GM21717 (cell line): Measurements from ENCODE around the gene DEGS2.

Experiments used
- ATAC-seq: cut with Tn5 transposase; IDR thresholded peaks from one replicate; pipeline ENCODE4 v1.9.1; 2021; ENCODE audit warnings: mild to moderate bottlenecking, moderate library complexity; ENCODE audit not compliant: unreplicated experiment

The DEGS2 gene

DNA sequence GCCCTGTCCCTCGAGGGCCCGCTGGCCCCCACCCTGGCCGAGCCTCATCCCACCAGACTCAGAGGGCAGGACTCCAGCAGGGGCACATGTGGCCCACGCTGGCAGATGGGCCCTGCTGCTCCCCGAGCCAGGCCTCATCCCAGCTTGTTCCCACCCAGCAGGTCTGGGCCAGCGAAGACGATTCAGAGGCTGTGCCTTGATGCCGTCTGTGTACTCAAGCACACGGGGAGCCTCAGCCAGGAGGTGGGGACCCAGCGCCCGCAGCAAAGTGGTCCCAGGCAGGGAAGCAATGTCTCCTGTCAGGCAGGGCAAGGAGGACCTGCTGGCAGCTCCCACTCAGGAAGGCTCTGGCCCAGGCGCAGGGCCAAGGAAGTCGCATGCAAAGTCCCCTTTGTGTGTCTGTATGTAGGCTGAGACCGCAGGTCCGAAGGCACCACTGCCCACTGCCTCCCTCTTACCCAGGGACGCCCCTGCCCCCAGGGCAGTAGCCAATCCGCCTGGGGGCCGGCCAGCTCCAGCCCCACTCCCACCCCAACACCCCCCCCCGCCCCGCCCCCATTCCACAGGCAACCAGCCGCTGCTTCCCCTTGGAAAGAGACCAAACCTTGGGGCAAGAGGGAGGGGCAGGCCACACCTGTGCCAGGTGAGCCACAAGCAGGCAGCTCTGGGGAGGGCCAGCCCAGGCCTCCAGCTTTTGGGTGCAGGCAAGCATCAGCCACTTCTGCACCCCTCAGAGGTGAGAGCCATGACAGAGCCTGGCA is 9.4 kb downstream of the DEGS2 start:
- no peak for ATAC-seq

DNA sequence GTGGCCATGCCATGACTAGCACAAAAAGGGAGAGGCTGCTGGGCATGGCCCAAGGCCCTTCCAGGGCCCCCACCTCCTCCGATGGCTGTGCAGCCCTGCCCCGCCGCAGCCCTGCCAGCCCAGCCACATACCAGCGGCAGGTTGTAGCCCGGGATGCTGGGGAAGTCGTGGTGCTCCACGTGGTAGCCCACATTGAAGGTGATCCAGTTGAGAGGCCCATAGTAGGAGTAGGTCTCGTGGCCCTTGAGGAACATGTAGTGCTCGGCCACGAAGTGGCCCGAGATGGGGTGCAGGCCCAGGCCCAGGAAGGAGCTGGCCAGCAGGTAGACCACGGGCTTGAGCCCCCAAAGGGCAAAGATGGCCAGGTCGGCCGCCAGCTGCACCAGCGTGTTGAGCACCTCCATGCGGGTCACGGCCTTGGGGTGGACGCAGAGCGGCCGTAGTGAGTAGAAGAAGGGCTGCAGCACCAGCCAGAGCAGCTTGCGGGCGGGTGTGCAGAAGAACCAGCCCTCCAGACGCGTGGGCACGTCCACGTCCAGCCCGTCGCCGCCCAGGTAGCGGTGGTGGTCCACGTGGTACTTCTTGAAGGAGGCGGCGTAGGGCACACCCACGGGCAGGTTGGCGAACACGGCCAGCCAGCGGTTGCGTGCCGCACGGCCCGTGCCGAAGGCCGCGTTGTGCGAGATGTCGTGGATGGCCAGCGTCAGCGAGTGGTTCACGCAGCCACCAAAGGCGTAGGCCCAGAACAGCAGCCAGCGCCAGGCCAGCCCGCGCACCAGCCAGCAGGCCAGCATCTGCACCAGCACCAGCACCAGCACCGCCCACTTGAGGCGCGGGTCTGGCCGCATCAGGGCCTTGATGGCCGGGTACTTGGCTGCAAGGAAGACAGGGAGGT is 10.4 kb downstream of the DEGS2 start:
- ATAC-seq, result no peak

DNA sequence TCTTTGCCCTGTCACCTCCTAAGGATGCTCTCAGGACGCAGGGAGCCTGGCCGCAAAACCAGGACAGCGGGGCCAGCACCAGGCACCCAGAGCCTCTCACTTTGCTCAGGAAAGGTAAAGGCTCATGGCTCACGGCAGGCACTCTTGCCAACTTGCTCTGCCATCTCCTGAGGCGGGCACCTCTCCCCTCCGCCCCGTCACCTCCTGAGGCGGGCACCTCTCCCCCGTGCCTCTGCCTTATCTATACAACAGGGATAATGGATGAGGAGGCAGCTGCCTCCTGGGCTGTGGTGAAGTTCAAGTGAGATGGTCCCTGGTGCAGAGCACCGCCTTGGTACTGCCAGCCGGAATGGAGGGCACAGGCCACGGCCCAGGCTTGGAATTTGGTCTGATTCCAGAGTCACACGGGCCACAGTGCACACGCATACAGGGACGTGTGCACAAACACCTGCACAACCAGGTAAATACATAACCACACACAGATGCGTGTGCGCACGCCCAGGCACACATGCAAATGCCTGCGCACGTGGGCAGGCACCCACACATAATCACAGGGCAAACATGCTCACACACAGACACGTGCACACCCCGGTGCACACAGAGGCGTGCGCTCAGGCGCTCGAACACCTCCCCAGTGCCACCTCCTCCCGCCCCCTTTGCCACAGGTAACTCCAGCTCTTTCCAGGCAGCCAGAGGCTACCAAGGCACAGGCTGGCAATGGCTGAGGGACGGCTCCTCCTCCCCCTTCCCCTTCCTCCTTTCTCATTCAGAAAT is 11.6 kb downstream of the DEGS2 start:
- ATAC-seq, result no peak

DNA sequence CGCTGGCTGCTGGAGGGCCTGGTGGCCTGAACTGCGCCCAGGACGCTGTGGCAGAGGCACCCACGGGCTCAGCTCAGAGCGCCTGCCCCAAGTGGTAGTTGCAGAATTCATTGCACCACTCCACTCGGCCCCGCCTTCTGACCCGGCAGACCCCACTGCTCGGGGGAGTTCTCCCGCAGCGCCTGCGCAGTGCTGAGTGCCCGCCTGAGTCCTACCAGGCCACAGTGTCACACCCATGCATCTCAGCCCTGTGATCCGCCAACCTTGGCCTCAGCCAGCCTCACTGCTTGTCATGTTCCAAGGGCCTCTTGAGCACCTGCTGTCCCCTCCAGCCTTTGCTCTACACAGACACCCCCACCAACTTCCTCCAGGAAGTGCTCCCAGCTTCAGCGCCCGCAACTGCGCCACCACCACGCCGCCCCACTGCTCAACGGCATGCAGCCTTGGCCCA is 12.2 kb downstream of the DEGS2 start:
- ATAC-seq, result no peak

DNA sequence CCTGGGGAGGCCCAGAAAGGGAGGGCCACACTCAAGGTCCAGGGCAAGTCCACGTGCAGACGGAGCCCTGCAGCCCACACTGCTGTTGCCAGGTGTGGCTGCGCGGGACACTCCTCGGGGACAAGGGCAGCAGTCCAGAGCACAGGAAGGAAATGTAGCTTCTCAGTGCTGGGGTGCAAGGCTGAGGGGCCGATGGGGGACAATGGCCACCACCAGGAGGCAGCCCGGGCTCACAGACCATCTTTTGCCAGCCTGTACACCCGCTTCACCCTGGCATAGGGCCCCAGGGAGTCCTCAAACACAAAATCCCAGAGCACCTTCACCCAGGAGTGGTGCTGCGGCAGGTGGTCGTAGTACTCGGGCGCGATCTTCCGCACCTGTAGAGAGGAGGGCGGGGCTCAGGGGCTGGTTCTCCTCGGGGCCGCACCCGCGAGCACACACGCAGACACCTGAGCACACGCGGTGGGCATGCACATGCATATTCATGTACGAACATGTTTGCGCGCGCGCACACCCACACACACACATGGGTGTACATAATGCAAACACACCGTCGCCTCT is 12.8 kb downstream of the DEGS2 start:
- no peak for ATAC-seq

DNA sequence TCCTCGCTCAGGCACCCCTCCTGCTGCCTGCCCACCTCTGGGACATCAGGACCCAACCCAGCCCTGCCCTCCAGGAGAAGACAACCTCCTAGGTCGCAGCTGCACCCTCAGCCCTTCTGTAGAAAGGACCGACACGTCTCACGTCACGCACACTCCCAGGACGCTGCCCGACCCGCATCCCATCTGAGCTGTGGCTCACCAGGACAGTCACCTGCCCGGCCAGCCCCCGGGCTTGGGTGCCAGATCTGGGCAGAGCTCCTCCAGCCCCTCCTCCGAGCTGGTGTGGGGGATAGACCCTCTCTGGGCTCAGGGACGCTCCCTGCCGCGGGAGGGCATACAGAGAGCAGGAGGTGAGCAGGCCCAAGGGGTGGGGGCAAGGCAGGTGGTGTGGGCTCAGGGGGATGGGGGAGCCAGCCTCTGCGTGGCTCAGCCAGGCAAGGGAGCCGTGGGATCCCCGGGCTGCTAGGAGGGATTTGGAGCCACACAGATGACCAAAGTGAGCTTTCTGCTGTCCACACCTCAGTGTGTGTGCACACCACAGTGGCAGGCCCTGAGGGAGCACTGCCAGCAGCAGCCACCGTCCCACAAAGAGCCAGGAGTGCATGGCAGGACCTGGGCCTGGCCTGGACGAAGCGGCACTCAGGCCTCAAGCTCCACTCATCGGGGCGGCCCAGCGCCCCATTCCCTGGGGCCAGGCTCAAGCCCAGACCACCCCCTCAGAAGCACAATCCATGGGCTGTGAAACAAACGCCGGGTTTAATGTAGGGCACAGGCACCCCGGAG is 13.6 kb downstream of the DEGS2 start:
- ATAC-seq, result no peak

DNA sequence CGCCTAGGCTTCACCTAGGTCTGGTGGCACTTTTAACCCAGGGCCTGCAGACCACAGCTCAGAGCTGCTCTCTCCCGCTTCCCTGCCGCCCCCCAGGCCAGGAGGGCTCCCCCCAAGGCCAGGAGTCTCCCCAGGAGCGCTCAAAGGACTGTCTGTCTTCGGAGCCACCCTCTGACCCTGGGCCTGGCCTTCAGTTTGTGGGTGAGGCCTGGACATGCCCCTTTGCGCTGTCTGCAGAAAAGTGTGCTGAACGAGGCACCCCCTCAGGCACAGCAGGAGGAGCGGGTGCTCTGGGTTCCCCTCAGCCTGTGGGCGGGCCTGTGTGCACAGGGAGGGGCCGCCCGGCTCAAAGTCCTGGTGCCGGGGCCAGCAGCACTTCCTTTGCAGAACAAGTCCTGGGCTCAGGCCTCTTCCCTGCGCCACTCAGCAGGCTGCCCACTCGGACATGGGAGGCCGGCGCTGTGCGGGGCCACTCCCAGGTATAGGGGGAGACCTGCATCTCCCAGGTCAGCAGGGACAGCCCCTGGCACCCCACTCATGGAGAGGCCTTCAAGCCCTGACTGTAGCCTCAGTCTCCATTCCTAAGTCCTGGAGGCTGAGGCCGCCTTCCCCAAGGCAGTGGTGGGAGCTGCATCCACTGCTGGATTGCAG is 14.3 kb downstream of the DEGS2 start:
- no peak for ATAC-seq

DNA sequence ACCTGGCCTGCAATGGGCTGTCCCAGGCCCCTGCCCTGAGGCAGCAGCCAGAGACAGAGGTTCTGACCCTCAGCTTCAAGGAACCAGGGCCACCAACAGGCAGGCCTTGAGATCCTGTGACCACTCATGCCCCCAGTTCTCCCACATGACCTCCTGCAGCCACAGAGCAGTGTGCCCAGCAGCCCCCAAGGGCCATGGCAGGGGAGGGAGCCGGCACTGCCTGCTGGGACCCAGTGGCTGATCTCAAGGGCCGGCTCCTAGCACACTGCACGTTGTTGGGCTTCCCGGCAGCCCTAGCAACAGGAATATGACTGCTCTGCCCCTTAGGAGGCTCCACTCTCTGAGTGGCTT is 14.8 kb downstream of the DEGS2 start:
- ATAC-seq, result no peak

DNA sequence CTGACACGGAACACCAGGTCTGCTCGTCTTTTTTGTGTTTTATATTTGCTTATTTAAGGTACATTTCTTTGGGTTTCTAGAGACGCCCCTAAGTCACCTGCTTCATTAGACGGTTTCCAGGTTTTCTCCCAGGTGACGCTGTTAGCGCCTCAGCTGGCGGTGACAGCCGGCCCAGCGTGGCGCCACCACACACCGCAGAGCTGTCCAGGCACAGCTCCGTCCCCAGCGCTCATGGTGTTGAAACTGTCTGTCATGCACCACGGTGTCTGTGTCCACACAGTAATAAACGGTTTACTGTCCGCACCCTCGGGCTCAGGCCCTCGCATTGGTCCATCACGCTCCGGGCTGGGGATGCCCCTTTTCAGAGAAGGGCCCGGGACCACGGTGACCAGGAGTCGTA is 15.5 kb downstream of the DEGS2 start:
- no peak for ATAC-seq

DNA sequence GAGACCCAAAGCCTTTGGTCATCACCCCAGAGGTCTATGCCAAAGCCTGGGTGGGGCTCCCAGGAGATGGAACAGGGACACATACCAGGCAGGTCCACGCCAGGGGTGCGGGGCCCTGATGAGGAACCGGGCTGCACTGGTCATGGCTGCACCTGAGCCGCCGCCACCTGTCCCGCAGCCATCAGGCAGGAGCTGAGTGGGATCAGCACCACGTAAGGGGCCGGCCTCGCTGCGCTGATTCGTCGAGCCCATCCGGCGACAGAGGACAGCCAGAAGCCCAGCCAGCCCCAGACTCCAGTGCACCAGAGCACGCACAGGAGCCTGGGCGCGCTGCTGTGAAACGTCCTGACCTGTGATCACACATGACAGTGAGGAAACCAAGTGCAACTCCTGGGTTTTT is 15.9 kb downstream of the DEGS2 start:
- no peak for ATAC-seq

DNA sequence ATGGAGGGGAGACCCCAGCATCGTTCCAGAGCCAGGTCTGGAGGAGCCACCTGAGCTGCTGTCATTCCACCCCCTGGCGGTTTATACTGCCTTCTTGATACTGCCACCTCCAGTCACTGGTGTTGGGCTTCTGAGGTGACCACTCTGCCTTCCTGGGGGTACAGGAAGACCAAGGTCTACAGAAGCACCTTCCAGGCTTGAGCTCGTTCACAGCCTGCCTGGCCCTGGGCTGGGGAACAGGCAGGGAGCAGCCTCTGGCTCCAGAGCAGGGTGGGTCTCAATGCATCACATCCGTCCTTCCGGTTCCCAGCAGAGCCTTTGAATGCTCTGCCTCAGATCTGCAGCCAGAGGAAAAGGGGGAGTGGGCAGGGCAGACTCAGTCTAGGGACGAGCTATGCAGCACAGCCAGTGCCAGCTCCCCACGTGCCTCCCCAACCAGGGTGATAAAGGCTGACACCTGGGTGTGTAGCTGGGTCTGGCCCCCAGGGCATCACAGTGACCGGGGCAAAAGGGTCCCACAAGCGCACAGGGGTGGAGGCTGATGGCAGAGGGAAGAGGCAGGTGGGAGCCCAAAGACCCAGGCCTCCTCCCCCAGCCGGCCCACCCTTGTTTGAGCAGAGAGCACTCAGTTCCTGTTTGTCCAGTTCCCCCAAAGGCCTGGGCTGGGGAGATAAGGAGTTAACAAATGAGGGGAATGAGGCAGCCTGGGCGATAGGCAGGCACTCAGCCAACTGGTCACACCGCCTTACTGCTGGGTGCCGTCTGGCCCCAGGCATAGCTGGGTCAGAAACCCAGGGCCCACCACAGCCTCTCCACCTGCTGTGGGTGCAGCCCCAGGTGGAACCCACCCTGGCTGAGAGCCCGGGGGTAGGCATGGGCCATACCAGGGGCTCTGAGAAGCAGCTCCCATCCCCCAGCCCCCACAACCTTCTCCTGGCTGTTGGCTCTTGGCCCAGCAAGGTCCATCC is 17.1 kb downstream of the DEGS2 start:
- ATAC-seq, result no peak

DNA sequence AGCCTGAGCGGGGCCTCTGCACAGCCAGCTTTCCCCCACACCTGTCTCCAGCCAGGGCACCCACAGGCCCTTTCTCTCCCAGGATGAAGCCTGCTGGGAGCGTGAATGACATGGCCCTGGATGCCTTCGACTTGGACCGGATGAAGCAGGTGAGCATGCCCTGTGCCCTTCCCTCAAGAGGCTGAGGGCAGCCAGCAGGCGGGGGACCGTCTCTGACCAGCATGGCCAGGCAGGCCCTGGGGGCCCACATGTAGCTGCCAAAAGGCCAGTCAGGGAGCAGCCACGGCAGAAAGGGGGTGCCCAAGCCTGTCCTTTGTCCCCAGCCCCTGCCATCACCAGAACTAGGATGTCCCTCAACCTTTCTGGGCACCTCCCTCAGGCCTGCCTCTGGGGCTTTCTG is 18.3 kb downstream of the DEGS2 start:
- no peak for ATAC-seq

DNA sequence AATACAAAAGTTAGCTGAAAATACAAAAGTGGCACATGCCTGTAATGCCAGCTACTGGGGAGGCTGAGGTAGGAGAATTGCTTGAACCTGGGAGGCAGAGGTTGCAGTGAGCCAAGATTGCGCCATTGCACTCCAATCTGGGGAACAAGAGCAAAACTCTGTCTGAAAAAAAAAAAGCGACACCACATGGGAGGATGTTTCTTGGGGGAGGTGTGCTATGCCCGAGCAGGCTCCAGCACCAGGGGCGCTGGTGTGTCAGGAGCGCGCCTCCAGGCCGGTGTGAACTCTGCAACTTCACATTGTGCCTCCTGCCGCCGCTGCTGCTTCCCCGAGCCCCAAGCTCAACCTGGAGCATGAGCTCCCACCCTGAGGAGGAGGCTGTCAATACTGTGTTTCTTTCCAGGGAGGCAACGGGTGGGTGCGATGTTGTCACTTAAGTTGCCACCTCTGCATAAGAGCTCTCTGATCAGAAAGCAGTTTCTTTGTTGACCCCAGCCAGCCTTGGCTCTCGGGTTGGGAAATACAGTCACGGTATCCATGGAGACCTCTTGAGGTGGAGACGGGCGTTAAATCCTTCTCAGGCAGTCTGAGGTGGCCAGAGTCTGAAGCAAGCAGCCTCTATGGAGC is 18.9 kb downstream of the DEGS2 start:
- no peak for ATAC-seq

DNA sequence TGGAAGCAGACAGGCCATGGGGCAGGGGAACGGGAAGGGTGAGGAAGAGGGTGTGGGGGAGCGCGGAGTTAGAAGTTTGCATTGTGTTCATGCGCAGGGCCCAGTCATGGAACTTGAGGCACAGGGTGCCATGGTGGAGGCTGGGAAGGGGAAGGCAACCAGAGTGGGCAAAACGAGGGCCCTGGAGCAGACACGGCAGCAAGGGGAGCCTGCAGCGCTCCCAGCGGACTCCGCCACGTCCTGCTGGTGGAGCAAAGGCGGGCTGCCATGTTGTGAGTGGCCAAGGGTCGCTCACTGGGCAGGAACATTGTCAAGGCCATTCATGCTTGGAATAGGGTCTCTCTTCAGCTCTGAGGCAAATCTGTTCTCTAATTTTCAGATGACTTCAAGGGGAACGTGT is 20.5 kb downstream of the DEGS2 start:
- no peak for ATAC-seq

DNA sequence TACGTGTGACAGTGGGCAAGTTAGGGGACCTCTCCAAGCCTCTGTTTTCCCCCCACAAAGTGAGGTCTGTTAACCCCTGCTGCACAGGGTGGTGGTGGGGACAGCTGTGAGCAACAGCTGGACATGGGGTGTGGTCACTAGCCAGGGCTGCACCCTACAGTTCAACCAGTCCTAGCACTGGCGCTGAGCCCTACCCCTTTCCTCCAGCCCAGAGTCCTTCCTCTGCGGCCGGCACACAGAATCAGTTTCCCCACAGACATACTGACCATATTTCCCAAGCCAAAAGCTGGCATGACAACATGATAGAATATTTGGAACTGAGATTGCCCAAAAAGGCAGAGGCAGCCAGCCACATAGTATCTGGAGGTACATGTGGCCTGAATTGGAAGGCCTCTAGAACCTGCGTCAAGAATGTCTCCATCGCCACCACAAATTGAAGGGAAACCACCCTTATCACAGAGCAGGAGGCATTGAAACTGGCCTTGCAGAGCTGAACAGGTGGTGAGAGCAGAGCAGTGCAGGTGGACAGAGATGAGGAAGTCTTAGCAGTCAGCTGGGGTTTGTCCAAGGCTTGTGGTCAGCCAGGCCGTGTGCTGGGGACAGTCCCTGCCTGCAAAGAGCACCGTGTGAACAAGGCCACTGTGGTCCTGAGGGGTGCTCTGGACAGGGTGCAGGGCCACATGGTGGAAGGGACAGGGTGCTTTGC is 21.2 kb downstream of the DEGS2 start:
- ATAC-seq, result no peak

DNA sequence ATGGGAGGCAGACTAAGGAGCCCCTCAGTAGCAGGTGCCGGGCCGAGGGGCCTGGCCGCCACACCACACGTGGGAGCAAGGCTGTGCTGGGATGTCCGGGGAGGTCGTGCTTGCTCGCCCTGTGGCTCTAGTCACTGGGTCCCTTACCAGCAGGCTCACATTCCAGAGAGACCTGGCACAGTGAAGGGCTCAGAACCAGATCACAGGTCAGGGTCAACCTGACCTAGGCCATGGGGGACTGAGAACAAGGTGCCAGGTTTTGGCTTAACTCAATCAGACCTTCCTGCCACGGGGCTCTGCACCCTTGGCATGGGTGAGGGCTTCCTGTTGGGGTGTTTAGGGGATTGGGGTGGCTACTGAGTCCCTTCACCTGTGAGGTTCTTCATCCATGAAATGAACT is 22.3 kb downstream of the DEGS2 start:
- no peak for ATAC-seq

DNA sequence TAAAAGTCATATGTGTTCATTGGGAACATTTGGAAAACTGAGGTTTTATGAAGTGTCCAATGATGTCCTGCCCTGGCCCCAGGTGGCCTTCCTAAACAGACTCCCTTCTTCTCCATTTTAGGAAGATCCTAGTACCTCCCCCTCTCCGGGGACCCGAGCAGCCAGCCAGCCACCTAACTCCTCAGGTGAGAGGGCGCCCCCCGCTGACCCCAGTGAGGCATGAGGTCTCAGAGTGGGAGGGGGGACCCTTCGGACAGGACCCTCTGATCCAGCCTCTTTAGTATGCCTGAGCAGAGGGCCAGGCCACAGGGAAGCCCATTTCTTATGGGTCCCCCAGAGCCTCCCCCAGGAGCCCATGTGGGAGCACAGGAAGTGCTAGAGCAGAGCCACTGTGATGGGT is 23.7 kb downstream of the DEGS2 start:
- ATAC-seq, result no peak

DNA sequence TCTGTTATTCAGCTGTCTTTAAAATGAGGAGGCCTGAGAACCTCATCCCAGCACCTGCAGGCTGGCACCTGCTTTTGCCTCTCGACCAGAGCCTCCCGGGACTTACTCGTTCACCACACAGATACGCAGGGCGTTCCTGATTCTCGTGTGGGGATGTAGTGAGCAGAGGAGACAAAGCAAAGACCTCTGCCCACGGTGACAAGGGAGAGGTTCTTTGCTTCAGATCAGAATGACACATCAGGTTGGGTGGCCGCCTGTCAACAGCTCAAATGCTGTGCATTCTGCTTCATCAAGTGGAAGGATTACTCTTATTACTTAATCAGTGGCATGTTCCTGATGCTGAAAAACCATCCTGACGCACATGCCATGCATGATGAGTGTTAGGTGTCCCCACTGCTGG is 24.4 kb downstream of the DEGS2 start:
- ATAC-seq, result no peak
